Measurements from ENCODE around the gene TRIM69. TPM values are rescaled to one million over a fixed set of nuclear protein-coding genes. Genes with fewer than 3 reads are reported as not detected.

Gene TRIM69
- total and polyA plus RNA-seq, 2 donors = 22.0 to 40.8 TPM

DNA sequence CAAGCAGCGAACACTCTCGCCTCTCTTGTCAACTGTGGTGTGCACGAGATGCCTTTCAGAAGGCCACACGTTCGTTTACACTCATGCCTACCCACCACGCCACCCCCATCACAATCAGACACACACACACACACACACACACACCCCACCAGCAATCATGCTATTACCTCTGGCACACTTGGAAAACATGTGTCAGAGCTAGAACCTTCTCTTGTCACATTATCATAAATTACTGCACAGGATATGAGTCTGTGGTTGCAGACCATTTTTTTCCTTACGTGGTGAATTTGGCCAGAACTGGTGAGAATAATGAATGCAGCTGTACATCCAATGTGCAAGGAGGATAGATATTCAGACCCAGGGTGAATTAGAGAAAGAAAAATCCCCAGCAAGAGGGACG is 52.4 kb downstream of the TRIM69 start:
- WGBS = 58% methylated on average over 8 of the region's 8 CpGs
- no peak for DNase-seq (ENCODE audit: extremely low spot score)
- no peaks in the 10 kb centered on the region for H3K36me3 ChIP-seq (ENCODE audit: insufficient read depth)
- no peak overlapping the region for H3K27ac ChIP-seq (ENCODE audit: low read depth)
- no peak overlapping the region for H3K4me3 ChIP-seq (ENCODE audit: low read depth, low read length)
- no peaks in the 10 kb centered on the region for H3K4me1 ChIP-seq (ENCODE audit: insufficient read depth)

GRCh38 chr15:44790215-44790614 is 53.9 kb downstream of the TRIM69 start:
- H3K36me3 ChIP-seq (ENCODE audit: insufficient read depth) = no peaks in the 10 kb centered on the region
- no peak overlapping the region for H3K4me3 ChIP-seq (ENCODE audit: low read depth, low read length)
- H3K4me1 ChIP-seq (ENCODE audit: insufficient read depth) = no peaks in the 10 kb centered on the region
- 63% methylated on average over 2 of the region's 2 CpGs for WGBS
- H3K27ac ChIP-seq (ENCODE audit: low read depth) = no peak overlapping the region
- no peak for DNase-seq (ENCODE audit: extremely low spot score)

DNA sequence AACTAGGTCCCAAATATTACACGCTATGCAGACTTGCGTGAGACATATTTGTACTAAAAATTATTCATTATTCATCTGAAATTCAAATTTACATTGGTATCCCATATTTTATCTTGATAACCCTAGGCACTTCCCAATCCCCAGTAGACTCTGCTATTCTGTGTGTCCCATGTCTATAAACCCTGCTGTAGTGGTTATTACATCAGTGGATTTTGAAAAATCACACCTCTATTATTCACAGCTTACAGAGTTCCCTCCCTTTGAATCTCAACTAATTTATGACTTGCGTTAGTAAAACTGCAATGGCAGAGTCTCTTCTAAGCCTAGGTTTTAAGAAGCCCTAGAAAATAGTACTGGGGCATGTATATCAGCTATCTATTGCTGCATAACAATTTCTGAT is 54.3 kb downstream of the TRIM69 start:
- no peaks in the 10 kb centered on the region for H3K36me3 ChIP-seq (ENCODE audit: insufficient read depth)
- no peak overlapping the region for H3K4me3 ChIP-seq (ENCODE audit: low read depth, low read length)
- 91% methylated on average over 3 of the region's 3 CpGs for WGBS
- DNase-seq (ENCODE audit: extremely low spot score) = no peak
- no peaks in the 10 kb centered on the region for H3K4me1 ChIP-seq (ENCODE audit: insufficient read depth)
- no peak overlapping the region for H3K27ac ChIP-seq (ENCODE audit: low read depth)

- WGBS = 43% methylated on average over 1 of the region's 1 CpG
- no peak for DNase-seq (ENCODE audit: extremely low spot score)
- Histone ChIP-seq H3K4me1 (ENCODE audit: insufficient read depth) (no peaks in the 10 kb centered on the region), H3K36me3 (ENCODE audit: insufficient read depth) (no peaks in the 10 kb centered on the region), H3K27ac (ENCODE audit: low read depth) (no peak overlapping the region), H3K4me3 (ENCODE audit: low read depth, low read length) (no peak overlapping the region)
These were observed 56.4 kb downstream of the TRIM69 start for GRCh38 chr15:44792715-44793114.

- DNase-seq (ENCODE audit: extremely low spot score) = no peak
- Histone ChIP-seq H3K4me3 (ENCODE audit: low read depth, low read length) (no peak overlapping the region), H3K4me1 (ENCODE audit: insufficient read depth) (no peaks in the 10 kb centered on the region), H3K36me3 (ENCODE audit: insufficient read depth) (no peaks in the 10 kb centered on the region), H3K27ac (ENCODE audit: low read depth) (no peak overlapping the region)
- WGBS = 60% methylated on average over 1 of the region's 1 CpG
These were observed 57.7 kb downstream of the TRIM69 start for GRCh38 chr15:44794072-44794471.

GRCh38 chr15:44796508-44796907 is 60.2 kb downstream of the TRIM69 start:
- WGBS = 87% methylated on average over 1 of the region's 1 CpG
- H3K4me1 ChIP-seq (ENCODE audit: insufficient read depth) = no peaks in the 10 kb centered on the region
- H3K27ac ChIP-seq (ENCODE audit: low read depth) = no peak overlapping the region
- no peak for DNase-seq (ENCODE audit: extremely low spot score)
- no peaks in the 10 kb centered on the region for H3K36me3 ChIP-seq (ENCODE audit: insufficient read depth)
- no peak overlapping the region for H3K4me3 ChIP-seq (ENCODE audit: low read depth, low read length)

DNA sequence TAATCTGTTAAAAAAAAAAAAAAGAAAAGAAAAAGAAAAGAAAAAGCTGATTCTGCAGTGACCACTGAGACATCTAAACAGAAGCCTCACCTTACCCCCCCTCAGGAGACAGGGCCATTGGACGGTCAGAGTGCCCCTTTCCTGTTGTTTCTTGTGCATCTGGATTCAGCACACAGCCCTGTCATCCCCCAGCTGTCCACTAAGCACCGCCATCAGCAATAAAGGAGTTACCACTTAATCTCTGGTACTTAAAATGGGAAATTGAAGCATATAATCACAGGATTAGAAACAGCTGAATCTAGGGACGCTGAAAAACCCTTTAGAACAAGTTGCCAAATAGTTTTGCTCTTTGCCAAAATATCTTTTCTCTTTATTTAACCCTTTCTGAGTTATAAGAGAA is 62.5 kb downstream of the TRIM69 start:
- WGBS = 17% methylated on average over 3 of the region's 3 CpGs
- Histone ChIP-seq H3K4me1 (ENCODE audit: insufficient read depth) (no peaks in the 10 kb centered on the region), H3K27ac (ENCODE audit: low read depth) (no peak overlapping the region), H3K4me3 (ENCODE audit: low read depth, low read length) (no peak overlapping the region), H3K36me3 (ENCODE audit: insufficient read depth) (no peaks in the 10 kb centered on the region)
- DNase-seq (ENCODE audit: extremely low spot score) = no peak

GRCh38 chr15:44801364-44801763 is 65.0 kb downstream of the TRIM69 start:
- Histone ChIP-seq H3K36me3 (ENCODE audit: insufficient read depth) (no peaks in the 10 kb centered on the region), H3K4me1 (ENCODE audit: insufficient read depth) (no peaks in the 10 kb centered on the region), H3K4me3 (ENCODE audit: low read depth, low read length) (no peak overlapping the region), H3K27ac (ENCODE audit: low read depth) (no peak overlapping the region)
- no peak for DNase-seq (ENCODE audit: extremely low spot score)
- WGBS = 74% methylated on average over 5 of the region's 5 CpGs

DNA sequence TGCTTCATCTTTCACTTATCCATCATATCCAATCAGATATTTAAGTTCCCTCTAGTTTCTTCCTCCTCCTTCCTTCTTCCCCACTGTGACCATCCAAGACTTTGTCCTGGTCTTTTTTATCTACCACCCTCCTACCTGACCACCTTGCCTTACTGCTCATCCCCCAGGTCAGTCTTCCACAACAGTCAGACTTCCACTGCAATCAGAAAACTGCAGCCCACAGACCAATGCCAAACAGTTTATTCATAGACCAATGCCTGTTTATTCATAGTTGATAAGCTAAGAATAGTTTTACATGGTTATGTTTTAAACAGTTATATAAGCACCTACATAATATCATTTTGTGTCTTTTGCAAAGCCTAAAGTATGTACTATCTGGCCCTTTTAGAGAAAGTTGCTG is 65.5 kb downstream of the TRIM69 start:
- no peak overlapping the region for H3K27ac ChIP-seq (ENCODE audit: low read depth)
- H3K4me1 ChIP-seq (ENCODE audit: insufficient read depth) = no peaks in the 10 kb centered on the region
- H3K36me3 ChIP-seq (ENCODE audit: insufficient read depth) = no peaks in the 10 kb centered on the region
- DNase-seq (ENCODE audit: extremely low spot score) = no peak
- H3K4me3 ChIP-seq (ENCODE audit: low read depth, low read length) = no peak overlapping the region

DNA sequence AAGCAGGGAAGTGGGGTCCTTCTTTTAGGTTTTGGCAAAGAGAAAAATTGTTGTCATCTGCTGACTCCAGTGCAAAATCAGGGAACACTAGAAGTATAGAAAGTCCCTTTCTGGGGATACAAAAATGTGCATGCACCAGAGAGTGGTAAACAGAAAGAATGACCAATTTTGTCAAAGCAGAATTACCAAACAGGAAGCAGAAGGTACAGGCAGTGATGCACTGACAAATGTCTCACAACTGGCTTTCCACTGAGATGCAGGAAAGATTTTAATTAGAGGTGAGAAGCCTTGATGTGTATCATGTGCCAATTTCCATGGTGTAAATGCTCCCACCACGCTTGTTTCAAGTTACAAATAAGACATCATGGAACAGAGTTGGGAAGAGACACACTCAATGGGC is 66.0 kb downstream of the TRIM69 start:
- H3K4me3 ChIP-seq (ENCODE audit: low read depth, low read length) = no peak overlapping the region
- no peaks in the 10 kb centered on the region for H3K36me3 ChIP-seq (ENCODE audit: insufficient read depth)
- H3K4me1 ChIP-seq (ENCODE audit: insufficient read depth) = no peaks in the 10 kb centered on the region
- 72% methylated on average over 1 of the region's 1 CpG for WGBS
- no peak for DNase-seq (ENCODE audit: extremely low spot score)
- H3K27ac ChIP-seq (ENCODE audit: low read depth) = no peak overlapping the region

DNA sequence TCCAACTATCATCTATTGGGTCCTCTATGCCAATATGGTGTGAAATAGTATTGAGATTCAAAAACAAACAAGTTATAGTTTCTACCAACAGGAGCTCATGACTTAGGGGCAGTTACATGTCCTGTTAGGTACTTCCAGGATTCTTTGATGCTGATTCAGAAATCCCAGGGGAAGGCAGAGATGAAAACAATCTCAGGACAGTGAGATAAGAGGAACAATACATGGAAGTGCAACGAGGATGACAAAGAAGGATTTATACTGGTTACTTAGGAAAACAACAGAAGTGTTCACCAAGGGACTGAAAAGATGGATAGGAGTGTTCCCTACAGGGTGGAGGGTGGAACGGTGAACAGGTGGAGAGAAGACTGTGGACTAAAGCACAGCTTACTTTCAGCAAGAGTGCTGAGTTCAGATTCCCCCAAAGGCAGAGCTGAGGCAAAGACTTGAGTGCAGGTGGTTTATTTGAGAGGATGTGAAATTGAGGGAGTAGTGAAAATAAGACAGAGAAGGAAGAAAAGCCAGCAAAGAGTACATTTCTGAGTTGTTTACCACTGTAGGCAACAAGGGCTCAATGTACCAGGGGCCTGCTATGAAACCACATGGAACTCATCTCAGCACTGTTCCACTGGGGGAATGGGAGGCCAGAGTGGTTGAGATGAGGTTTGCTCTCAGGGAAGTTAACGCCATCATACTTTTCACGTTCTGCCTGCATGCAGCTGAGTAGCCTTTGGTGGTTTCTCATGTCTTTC is 68.1 kb downstream of the TRIM69 start:
- Histone ChIP-seq H3K27ac (ENCODE audit: low read depth) (no peak overlapping the region), H3K36me3 (ENCODE audit: insufficient read depth) (no peaks in the 10 kb centered on the region), H3K4me3 (ENCODE audit: low read depth, low read length) (no peak overlapping the region), H3K4me1 (ENCODE audit: insufficient read depth) (no peaks in the 10 kb centered on the region)
- no peak for DNase-seq (ENCODE audit: extremely low spot score)
- WGBS = 72% methylated on average over 4 of the region's 4 CpGs

GRCh38 chr15:44808557-44808956 is 72.2 kb downstream of the TRIM69 start:
- Histone ChIP-seq H3K36me3 (ENCODE audit: insufficient read depth) (no peaks in the 10 kb centered on the region), H3K4me1 (ENCODE audit: insufficient read depth) (no peaks in the 10 kb centered on the region), H3K27ac (ENCODE audit: low read depth) (no peak overlapping the region), H3K4me3 (ENCODE audit: low read depth, low read length) (no peak overlapping the region)
- 63% methylated on average over 4 of the region's 4 CpGs for WGBS
- no peak for DNase-seq (ENCODE audit: extremely low spot score)

DNA sequence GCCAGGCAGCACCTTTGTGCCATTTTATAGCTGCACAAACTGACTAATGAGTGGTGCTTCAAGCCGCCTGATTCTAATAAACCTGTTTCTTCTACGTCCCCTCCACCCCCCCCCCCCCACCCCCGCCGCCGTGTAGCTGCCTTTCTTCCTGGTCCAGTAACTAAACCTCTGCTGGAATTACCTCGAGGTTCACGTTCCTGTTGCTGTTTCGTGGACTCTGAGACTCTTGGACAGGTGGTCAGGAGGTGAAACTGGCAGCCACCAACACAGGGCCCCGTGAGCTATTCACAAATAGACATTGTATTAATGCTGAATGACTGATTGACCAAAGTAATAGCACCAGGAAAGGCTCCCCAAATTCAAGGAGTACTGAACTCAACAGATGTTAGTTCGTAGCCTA is 73.9 kb downstream of the TRIM69 start:
- Histone ChIP-seq H3K4me3 (ENCODE audit: low read depth, low read length) (no peak overlapping the region), H3K4me1 (ENCODE audit: insufficient read depth) (no peaks in the 10 kb centered on the region), H3K27ac (ENCODE audit: low read depth) (no peak overlapping the region), H3K36me3 (ENCODE audit: insufficient read depth) (no peaks in the 10 kb centered on the region)
- DNase-seq (ENCODE audit: extremely low spot score) = no peak
- 70% methylated on average over 10 of the region's 10 CpGs for WGBS

- 44% methylated on average over 3 of the region's 3 CpGs for WGBS
- Histone ChIP-seq H3K36me3 (ENCODE audit: insufficient read depth) (no peaks in the 10 kb centered on the region), H3K4me1 (ENCODE audit: insufficient read depth) (no peaks in the 10 kb centered on the region), H3K4me3 (ENCODE audit: low read depth, low read length) (no peak overlapping the region), H3K27ac (ENCODE audit: low read depth) (no peak overlapping the region)
- no peak for DNase-seq (ENCODE audit: extremely low spot score)
These were observed 75.0 kb downstream of the TRIM69 start for GRCh38 chr15:44811337-44811736.

- 61% methylated on average over 5 of the region's 5 CpGs for WGBS
- peak; percentile 35 for DNase-seq (ENCODE audit: extremely low spot score)
- no peaks in the 10 kb centered on the region for H3K4me1 ChIP-seq (ENCODE audit: insufficient read depth)
- H3K27ac ChIP-seq (ENCODE audit: low read depth) = no peak overlapping the region
- no peak overlapping the region for H3K4me3 ChIP-seq (ENCODE audit: low read depth, low read length)
- no peaks in the 10 kb centered on the region for H3K36me3 ChIP-seq (ENCODE audit: insufficient read depth)
These were observed 75.7 kb downstream of the TRIM69 start for GRCh38 chr15:44812029-44812517.

All from urinary bladder (tissue), 4 donors.